GM10266 (cell line): ENCODE measurements around the gene KCNIP2.
"Not testable (repeated sequence)": the region's sequence is repeated elsewhere in the genome, so short reads cannot be mapped to it uniquely, and the experiment has no call there.

Experiments used
- DNase-seq: peaks from one replicate; pipeline ENCODE4 v3.0.0; 2012; ENCODE audit errors: extremely low spot score
- CTCF ChIP-seq: IDR thresholded peaks from 2 replicates; pipeline ENCODE4 v1.5.1; 2012; ENCODE audit warnings: mild to moderate bottlenecking, low read depth; ENCODE audit not compliant: control insufficient read depth, insufficient read depth; ENCODE audit errors: missing control alignments

The KCNIP2 gene

GRCh38 chr10:101797403-101798059, 46.1 kb downstream of the KCNIP2 start:
- no peak for TF ChIP-seq CTCF
- no peak for DNase-seq

- DNase-seq = no peak
- no peak for TF ChIP-seq CTCF
These were observed 50.1 kb downstream of the KCNIP2 start for GRCh38 chr10:101793526-101793925.

- DNase-seq = no peak
- no peak for TF ChIP-seq CTCF
These were observed 53.9 kb downstream of the KCNIP2 start for GRCh38 chr10:101789686-101790085.

GRCh38 chr10:101789231-101789630, 54.4 kb downstream of the KCNIP2 start:
- not testable (repeated sequence) for DNase-seq

GRCh38 chr10:101785801-101786200, 57.8 kb downstream of the KCNIP2 start:
- no peak for DNase-seq
- no peak for TF ChIP-seq CTCF

GRCh38 chr10:101784558-101784957, 59.0 kb downstream of the KCNIP2 start:
- DNase-seq = no peak
- TF ChIP-seq CTCF = no peak

- no peak for DNase-seq
- no peak for TF ChIP-seq CTCF
These were observed 59.9 kb downstream of the KCNIP2 start for GRCh38 chr10:101783736-101784118.
